Left ventricle myocardium superior (tissue), 1 donor: Measurements from ENCODE around the gene CLEC18A. TPM values are rescaled to one million over a fixed set of nuclear protein-coding genes. Genes with fewer than 3 reads are reported as not detected.
"Not testable (repeated sequence)": the region's sequence is repeated elsewhere in the genome, so short reads cannot be mapped to it uniquely, and the experiment has no call there.

Source experiments
- ATAC-seq: fragments of 200-7000 bp; cut with Tn5 transposase; one replicate; pipeline ENCODE4 v1.9.1; 2020; ENCODE audit warnings: mild to moderate bottlenecking, moderate library complexity
- DNase-seq: peaks from one replicate; pipeline ENCODE4 v3.0.0-alpha.2; 2020
- intact Hi-C: fragments of 100-400 bp; cut with micrococcal nuclease; formaldehyde crosslinking; loops from one replicate; pipeline ENCODE4 v1.11.0; 2022
- microRNA-seq: library from miRNA; unstranded; fragments of <30 nt; microRNA quantifications from one replicate; pipeline ENCODE4 v1.2.0, GENCODE V29; 2020; ENCODE audit warnings: borderline number of aligned reads
- total RNA-seq: library from RNA; stranded (reverse); fragmentation: NEBNext Ultra II Directional; extraction: Animal tissue kit (Norgen Biotek cat#: 25700); gene quantifications from one replicate; pipeline ENCODE4 v1.2.1, GENCODE V29; 2021
- donor health status: DM: no; HTN: yes; CAD: no; lungs with severe emphysema.

CLEC18A gene
- total RNA-seq, 1 donor from 2014 or later, result 0.27 TPM

DNA sequence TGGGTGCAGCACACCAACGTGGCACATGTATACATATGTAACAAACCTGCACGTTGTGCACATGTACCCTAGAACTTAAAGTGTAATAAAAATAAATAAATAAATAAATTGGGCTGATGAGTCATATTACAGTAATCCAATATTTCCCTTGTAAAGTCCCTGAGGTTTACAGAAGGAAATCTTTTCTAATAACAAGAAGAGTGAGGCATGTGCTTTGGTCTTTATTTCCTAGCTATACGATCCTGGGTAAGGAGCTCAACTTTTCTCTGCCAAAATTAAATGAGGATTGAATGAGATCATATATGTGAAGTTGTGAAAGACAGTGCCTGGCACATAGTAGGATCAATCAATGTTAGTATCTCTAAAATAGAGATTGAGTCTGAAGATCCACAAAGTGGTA lies 57.5 kb downstream of the CLEC18A start:
- DNase-seq, intact Hi-C loops, ATAC-seq: not testable (repeated sequence)

DNA sequence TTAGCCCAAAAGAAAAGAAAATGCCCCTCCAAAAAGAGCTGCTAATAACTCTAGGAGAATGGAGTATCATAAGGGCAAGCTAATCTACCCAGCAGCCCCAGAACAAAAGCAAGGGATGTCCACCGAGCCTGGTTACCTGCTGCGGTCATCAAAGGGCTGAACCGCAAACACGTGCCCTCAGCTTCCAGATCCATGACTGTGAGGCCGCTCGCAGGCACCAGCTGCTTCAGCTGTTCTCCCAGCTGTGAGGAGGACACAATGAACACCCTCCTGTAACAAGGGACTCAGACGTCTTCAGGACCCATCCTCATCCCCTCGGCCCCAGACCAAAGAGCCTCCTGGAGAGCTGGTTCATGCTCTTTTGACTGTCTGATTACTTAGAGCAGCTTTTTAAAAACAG lies 59.5 kb downstream of the CLEC18A start:
- intact Hi-C loops, DNase-seq, ATAC-seq: not testable (repeated sequence)

DNA sequence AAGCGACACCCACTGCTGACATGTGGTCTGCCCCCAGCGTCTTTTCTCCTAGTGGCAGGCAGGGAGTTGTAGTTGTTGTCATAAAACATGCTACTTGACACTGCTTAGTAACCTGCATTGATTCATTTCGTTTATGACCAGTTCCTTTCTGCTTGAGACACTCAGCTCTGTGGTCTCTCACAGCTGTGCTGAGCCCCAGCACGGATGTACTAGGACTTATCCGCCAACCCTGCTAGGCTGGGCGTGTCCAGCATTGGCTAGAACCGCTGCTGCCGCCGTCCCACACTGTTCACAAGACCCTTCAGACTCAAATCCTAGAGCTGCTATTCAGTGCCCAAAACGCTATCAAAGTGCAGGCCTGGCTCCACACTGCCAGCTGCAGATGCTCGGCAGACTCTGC lies 60.0 kb downstream of the CLEC18A start:
- ATAC-seq, result not testable (repeated sequence)

DNA sequence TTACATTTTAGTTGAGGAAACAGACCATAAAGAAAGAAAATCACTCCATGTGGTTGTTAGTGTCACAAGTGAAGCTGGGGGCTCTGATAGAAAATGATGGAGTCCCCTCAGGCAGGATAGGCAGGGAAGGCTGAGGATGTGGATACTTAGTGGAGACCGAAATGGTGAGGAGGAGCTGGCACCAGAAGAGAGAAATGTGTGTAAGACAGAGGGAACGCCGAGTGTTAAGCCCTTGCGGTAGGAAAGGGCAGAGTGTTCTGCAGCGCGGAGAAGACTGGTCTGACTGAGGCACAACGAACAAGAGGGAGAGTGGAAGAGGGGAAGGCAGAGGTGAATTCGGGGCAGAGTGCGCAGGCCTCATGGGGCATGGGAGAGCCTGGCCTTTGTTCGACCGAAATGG lies 61.2 kb downstream of the CLEC18A start:
- ATAC-seq, DNase-seq, intact Hi-C loops: not testable (repeated sequence)

More for the DNA sequence above, 60.0 kb downstream of the CLEC18A start:
- DNase-seq, intact Hi-C loops: not testable (repeated sequence)

DNA sequence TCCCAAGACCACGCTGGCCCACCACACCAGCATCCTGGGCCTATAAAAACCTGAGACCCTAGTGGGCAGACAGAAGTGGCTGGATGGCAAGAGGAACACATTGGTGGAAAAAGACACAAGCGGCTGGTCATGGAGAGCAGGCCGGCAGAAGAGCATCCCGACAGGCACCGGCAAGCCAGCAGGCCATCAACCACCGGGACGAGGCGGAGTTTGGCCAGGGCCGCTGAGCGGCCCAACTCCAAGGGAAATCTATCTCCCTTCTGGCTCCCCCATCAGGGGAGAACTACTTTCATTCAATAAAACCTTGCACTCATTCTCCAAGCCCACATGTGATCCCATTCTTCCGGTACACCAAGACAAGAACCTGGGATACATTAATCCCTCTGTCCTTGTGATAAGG lies 61.8 kb downstream of the CLEC18A start:
- ATAC-seq, DNase-seq, intact Hi-C loops: not testable (repeated sequence)

Small RNA genes within 50 kb of the gene (microRNA-seq; reads per million reads assigned to microRNA genes)
- 2,913 reads per million, percentile 86 among the genes with 10 or more reads in this experiment for gene MIR140

Other genes starting within 250 kb of the CLEC18A start
- 36.2 TPM for gene NQO1, start 224.8 kb upstream of the CLEC18A start, total RNA-seq
- 16.8 TPM for gene NOB1, start 196.4 kb upstream of the CLEC18A start, total RNA-seq
- gene WWP2, start 189.0 kb upstream of the CLEC18A start, total RNA-seq, result 17.2 TPM
- 19.3 TPM for gene PDPR, start 163.0 kb downstream of the CLEC18A start, total RNA-seq
- not detected for gene CLEC18C, start 222.5 kb downstream of the CLEC18A start, total RNA-seq